Colonic mucosa (tissue), 4 donors: ENCODE data around the gene MRPS18B. TPM values are rescaled to one million over a fixed set of nuclear protein-coding genes. Genes with fewer than 3 reads are reported as not detected.
A peak's percentile ranks its signal among the peaks of the same experiment; 100 is the strongest.
"Not testable (repeated sequence)": the region's sequence is repeated elsewhere in the genome, so short reads cannot be mapped to it uniquely, and the experiment has no call there.

Experiments
- DNase-seq: peaks from one replicate; pipeline ENCODE4 v3.0.0-alpha.2; 2020
- H3K27ac ChIP-seq: fragments of 200-600 bp; one replicate; pipeline ENCODE4 v1.8.0; 2021
- H3K27me3 ChIP-seq: fragments of 200-600 bp; one replicate; pipeline ENCODE4 v1.8.0; 2021
- H3K36me3 ChIP-seq: fragments of 200-600 bp; one replicate; pipeline ENCODE4 v1.8.0; 2021
- H3K4me1 ChIP-seq: fragments of 200-600 bp; one replicate; pipeline ENCODE4 v1.8.0; 2021; ENCODE audit warnings: mild to moderate bottlenecking
- H3K4me3 ChIP-seq: fragments of 200-600 bp; one replicate; pipeline ENCODE4 v1.8.0; 2021
- H3K9ac ChIP-seq, 2 donors: one replicate each; pipeline ENCODE4 v1.7.0; 2013; ENCODE audit warnings: control low read depth in 2 of 2, low read depth in 2 of 2, low read length in 2 of 2
- H3K9me3 ChIP-seq: fragments of 200-600 bp; one replicate; pipeline ENCODE4 v1.8.0; 2021
- CTCF ChIP-seq: fragments of 200-600 bp; IDR thresholded peaks from one replicate; pipeline ENCODE4 v1.8.0; 2022; ENCODE audit warnings: antibody characterized with exemption, mild to moderate bottlenecking
- intact Hi-C: fragments of 100-400 bp; cut with DNase I; formaldehyde crosslinking; loops from one replicate; pipeline ENCODE4 v1.14.1; 2022
- total RNA-seq, 2 donors: library from RNA; stranded (reverse); fragmentation: NEBNext Ultra II Directional in 1 of 2; extraction: Animal tissue kit (Norgen Biotek cat#: 25700) in 1 of 2; gene quantifications; one replicate each; pipeline ENCODE4 v1.2.1, GENCODE V29; 2021
- donor health status: healthy.
- donor health status: DM: no; HTN: no; CAD: no.
- donor health status: DM: no; HTN: no; CAD: no.

MRPS18B gene
- total RNA-seq, 2 donors from 2014 or later = 63.6 to 70.3 TPM

GRCh38 chr6:30589754-30590358 is 27.8 kb upstream of the MRPS18B start:
- TF ChIP-seq CTCF = no peak
- no peaks in the 10 kb centered on the region for H3K4me1 ChIP-seq
- no peak overlapping the region for H3K27ac ChIP-seq
- peaks cover 6% of the 10 kb centered on the region for H3K36me3 ChIP-seq
- no peak for DNase-seq
- no peaks in the 10 kb centered on the region for H3K27me3 ChIP-seq
- no peaks in the 10 kb centered on the region for H3K9me3 ChIP-seq
- no peak overlapping the region for H3K9ac ChIP-seq
- no peak overlapping the region for H3K4me3 ChIP-seq
- intact Hi-C loops = no loop called here

GRCh38 chr6:30590509-30590908 is 27.1 kb upstream of the MRPS18B start:
- DNase-seq = no peak
- TF ChIP-seq CTCF = no peak
- Histone ChIP-seq H3K4me3 (no peak overlapping the region), H3K9me3 (no peaks in the 10 kb centered on the region), H3K27ac (no peak overlapping the region), H3K27me3 (no peaks in the 10 kb centered on the region), H3K4me1 (no peaks in the 10 kb centered on the region), H3K36me3 (peaks cover 6% of the 10 kb centered on the region), H3K9ac (no peak overlapping the region)
- intact Hi-C loops = no loop called here

GRCh38 chr6:30591008-30591407 is 26.6 kb upstream of the MRPS18B start:
- Histone ChIP-seq H3K9ac (no peak overlapping the region), H3K9me3 (no peaks in the 10 kb centered on the region), H3K4me3 (no peak overlapping the region), H3K27me3 (no peaks in the 10 kb centered on the region), H3K27ac (no peak overlapping the region), H3K4me1 (no peaks in the 10 kb centered on the region), H3K36me3 (peaks cover 6% of the 10 kb centered on the region)
- intact Hi-C loops = no loop called here
- TF ChIP-seq CTCF = no peak
- no peak for DNase-seq

- intact Hi-C loops = no loop called here
- H3K36me3 ChIP-seq = peaks cover 6% of the 10 kb centered on the region
- H3K27me3 ChIP-seq = no peaks in the 10 kb centered on the region
- no peak overlapping the region for H3K4me3 ChIP-seq
- H3K27ac ChIP-seq = no peak overlapping the region
- TF ChIP-seq CTCF = no peak
- no peaks in the 10 kb centered on the region for H3K9me3 ChIP-seq
- H3K4me1 ChIP-seq = no peaks in the 10 kb centered on the region
- no peak for DNase-seq
- no peak overlapping the region for H3K9ac ChIP-seq
These were observed 25.4 kb upstream of the MRPS18B start for GRCh38 chr6:30592287-30592686.

- H3K9ac ChIP-seq = peak overlapping the region in 1 of 2 donors; percentile 12
- intact Hi-C loops = loop anchor here (5.0 kb wide), 1 partner anchor 115 kb away; no protein-coding TSS in a partner anchor
- H3K36me3 ChIP-seq, H3K27ac ChIP-seq, H3K9me3 ChIP-seq, H3K27me3 ChIP-seq, H3K4me3 ChIP-seq, H3K4me1 ChIP-seq: not testable (repeated sequence)
- TF ChIP-seq CTCF = peak; percentile 77
- peak; percentile 89 for DNase-seq
These were observed 20.1 kb upstream of the MRPS18B start for GRCh38 chr6:30597315-30598144.
